GM21367 (cell line): ENCODE data around the gene SERPINE2.

ENCODE experiments used
- ATAC-seq: cut with Tn5 transposase; IDR thresholded peaks from one replicate; pipeline ENCODE4 v1.9.1; 2021; ENCODE audit not compliant: unreplicated experiment

The SERPINE2 gene

DNA sequence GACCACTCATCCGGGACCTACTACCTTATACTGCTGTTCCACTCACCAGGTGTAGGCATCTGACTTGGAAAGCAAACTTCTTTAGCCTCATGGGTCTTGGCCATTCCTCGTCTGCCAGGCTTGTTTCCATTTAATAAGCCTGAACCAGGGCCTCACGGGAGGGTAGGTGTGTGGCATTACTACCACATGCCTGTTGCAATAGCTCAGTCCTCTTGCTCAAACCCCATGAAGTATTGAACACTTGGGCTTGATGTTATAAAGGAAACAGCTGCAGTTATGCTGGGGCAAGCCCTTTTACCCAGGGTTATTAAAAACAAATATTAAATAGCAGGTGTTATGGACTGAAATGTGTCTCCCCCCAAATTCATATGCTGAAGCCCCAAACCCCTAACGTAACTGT, 60.6 kb downstream of the SERPINE2 start:
- ATAC-seq = no peak

DNA sequence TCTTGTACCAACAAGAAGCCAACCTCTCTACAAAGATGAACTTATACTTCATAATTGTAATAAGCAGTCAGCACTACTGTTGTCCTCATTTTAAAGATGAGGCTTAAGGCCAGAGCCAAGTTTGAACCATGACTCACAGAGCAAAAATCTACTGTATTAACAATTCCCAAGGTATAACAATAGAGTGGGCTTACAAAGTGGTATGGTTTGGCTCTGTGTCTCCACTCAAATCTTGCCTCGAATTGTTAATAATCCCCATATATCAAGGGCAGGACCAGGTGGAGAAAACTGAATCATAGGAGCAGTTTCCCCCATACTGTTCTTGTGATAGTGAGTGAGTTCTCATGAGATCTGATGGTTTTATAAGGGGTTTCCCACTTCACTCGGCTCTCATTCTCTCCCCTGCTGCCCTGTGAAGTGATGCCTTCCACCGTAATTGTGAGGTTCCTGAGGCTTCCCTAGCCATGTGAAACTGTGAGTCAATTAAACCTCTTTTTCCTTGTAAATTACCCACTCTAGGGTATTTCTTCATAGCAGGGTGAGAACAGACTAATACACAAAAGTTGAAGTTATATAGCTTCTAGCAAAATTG, 62.4 kb downstream of the SERPINE2 start:
- ATAC-seq = no peak

DNA sequence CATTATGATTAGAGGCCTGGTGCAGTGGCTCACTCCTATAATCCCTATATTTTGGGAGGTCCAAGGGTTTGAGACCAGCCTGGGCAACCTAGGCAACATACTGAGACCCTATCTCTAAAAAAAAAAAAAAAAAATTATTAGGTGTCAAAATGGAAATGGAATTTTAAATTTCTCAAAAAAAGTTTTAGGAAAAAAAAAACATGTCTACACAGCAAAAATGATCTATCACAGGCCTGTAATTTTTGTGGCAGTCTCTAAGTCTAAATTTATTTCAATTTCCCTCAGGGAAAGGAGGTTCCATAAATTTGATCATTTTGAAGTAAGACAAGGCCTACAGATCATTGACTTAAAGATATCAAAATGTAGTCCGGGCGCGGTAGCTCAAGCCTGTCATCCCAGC, 65.5 kb downstream of the SERPINE2 start:
- no peak for ATAC-seq

DNA sequence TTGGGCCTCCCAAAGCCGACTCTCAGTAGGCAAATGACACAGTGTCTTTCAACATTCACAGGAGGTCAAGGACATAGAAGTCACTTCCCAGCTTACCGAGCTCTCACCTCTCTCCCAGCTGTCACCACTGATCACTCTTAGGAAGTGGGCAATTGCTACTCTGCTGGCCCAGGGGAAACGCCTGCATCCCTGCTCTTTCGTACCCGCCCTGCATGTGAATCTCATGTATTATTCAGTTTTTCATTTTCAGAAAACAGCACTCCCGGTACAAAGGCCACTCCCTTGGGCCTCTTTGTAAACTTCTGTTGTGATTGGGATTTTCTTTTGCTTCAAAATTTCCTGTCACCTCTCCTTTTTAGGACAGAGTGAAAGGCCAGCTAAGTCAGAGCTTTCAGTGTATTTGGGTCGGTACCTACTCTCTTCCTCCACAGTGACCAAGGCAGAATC, 66.4 kb downstream of the SERPINE2 start:
- no peak for ATAC-seq

DNA sequence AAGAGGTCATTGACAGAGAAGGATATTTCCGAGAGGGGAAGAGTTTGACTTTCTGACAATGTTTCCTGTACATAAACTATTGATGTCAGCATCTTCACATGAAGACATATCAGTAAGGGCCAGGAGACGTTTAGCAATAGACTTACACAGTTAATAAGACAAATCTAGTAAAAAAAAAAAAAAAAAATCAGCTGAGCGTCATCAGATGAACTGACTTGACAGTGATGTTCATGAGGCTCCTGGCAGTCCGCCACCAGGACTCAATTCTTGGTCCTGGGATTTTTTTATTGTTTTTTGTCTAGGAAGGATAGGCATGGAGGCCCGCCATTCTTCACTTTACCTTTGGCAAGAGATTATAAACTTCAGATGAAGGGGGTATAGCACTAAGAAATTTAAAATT, 67.4 kb downstream of the SERPINE2 start:
- ATAC-seq = no peak

DNA sequence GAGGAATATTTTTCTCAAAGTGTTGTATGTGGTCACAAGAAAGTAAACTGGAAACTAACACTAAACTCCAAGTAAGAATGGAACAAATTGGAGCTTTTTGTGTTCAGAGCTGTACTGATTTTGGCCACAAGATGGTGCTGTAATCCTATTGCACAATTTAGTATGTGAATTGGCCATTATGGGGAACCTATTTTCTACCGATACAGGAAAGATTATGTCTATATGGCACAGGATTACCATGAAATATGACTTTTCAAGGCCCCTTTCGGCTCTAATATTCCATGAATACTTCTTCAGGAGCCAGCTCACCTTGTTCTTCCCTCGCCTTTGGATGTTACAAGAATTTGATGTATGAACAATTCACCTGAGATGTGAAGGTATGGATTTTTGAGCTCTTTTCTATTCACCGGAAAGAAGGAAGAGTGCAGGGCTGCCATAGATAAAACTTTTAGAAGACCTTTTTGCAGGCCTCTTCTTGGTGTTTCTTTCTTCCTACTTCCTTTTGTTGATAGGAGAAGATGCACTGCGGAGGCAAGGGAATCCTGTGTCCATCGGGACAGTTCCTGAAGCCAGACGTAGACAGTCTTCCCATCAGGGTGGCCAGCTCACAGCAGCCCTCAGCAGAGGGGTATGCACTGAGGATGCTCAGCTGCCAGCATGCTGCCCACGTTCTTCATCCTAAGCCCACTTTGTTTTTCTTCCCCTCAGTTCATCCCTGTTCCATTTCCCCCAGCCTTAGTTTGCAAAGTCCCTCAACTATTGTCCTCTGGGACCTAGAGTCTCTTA, 68.5 kb downstream of the SERPINE2 start:
- ATAC-seq = peak; percentile 78

DNA sequence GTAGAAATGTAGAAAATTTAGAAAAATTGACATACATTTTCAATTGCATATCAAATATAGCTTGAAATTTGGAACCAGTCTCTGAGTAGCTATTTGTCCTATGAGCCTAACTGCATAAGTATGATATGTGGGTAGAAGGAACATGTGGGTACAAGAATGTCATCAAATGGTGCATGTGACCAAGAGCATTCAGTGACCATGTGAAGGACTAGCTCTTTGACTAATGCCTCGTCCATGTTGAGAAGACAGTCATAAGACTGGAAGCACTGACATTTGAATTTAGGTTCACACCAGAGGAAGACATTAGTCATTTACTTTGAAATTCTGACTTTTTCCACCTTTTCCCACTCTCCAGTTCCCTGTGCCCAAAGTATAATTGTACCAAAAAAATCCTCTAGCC, 69.2 kb downstream of the SERPINE2 start:
- no peak for ATAC-seq

DNA sequence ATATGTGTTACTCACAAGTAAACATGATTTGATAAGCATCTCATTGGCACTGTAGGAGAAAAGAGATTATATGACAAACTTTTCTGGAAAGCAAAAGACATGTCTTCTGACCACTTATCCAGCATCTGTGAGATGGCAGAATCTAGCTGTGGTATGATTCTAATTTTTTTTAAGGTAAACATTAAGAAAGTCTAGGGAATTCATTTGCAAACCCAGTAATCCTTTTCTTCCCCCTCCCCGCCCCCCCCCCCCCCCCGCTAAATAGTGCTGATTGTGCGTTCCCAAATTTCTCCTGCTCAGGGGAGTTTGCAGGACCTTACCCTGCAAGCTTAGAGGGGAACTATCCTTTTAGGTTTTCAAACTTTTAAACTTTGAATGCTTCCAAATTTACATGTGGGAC, 69.8 kb downstream of the SERPINE2 start:
- ATAC-seq = no peak

DNA sequence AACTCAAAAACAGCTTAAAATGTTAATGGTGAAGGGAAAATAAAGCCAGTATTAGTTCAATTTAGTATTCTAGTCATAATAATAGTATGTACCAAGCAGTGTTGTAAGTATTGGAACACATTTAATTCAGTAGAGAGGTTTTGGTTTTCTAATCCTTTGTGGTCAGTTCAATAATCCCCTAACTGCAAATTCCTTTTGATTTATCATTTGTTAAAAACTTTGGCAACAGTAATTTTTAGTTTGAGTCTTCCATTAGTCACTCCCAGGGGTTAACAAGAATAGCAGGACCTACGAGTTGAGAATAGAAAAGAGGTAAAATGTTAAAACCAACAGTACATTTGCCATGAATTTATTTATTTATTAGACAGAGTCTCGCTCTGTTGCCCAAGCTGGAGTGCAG, 71.1 kb downstream of the SERPINE2 start:
- no peak for ATAC-seq

DNA sequence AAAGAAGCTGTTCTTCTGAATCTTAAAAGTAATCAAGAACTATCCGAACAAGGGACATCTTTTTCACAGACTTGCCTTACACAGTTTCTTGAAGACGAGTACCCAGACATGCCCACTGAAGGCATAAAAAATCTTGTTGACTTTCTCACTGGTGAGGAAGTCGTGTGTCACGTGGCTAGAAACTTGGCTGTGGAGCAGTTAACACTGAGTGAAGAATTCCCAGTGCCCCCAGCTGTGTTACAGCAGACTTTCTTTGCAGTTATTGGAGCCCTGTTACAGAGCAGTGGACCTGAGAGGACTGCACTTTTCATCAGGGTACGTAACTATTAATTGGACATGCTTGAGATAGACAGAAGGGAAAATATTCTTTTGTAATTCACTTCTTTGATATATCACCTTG, 79.4 kb downstream of the SERPINE2 start:
- ATAC-seq = no peak

DNA sequence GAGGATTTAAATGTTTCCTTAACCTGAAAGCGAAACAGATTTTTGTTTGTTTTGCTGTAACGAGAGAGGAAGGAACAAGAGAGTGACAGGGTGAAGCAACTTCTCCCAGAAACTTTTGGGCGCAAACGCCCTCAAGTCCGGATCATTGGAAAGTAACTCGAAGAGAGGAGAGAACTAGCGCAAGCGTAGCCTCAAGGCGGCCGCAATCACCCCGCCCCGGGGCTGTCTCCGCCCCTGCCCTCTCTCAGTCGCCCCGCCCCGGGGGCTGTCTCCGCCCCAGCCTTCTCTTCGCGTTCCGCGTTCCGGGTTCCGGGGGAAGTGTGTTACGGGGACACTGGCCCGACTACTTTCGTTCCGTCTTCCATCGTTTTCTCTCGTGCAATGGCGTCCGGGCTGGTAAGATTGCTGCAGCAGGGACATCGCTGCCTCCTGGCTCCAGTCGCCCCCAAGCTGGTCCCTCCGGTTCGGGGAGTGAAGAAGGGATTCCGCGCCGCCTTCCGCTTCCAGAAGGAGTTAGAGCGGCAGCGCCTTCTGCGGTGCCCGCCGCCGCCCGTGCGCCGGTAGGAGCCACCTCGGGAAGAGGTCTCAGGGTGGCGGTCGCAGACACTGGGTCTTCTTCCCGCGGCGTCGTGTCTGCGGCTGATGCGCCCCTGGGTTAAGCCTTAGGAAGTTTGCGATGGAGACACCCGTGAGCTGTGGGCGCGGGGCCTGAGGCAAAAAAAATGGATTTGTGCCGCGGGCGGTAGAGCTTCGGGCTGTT, 81.8 kb downstream of the SERPINE2 start, which contains the start of gene MRPL44:
MRPL44 (plus strand) TSS at position 372 of the 760 bp plus-strand sequence; CDS start at position 382, 10 bp downstream.
- peak; percentile 83 for ATAC-seq

DNA sequence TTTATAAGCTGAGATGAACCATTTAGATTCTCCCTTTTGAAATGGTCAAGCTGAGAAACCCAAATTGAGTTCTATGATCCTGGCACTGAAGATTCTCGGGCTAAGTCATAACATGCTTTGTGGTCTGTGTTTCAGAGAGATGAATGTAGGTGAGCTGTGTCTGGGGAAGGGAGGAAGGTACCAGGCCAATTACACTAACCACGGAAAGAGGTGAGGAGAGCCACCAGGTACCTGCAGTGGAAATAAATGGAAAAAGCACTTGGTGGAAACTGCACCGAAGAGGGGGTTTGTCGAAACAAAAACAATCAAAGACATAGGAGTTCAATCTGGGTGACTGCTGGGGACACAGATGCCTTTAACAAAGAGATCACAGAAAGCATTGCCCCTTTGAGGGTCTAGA, 82.8 kb downstream of the SERPINE2 start:
- peak; percentile 27 for ATAC-seq

DNA sequence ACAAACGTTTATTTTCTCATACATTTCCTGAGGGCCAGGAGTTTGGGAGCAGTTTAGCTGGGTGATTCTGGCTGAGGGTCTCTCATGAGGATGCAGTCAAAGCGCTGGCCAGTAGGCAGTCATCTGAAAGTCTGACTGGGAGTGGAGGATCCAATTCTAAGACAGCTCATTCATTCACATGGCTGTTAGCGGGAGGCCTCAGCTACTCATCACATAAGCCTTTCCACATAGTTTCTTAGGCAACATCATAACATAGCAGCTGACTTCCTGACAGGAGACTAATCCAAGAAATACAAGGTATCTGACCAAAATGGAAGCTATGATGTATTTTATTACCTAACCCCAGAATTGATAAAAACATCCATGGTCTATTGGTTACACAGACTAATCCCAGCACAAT, 84.7 kb downstream of the SERPINE2 start:
- ATAC-seq = no peak

DNA sequence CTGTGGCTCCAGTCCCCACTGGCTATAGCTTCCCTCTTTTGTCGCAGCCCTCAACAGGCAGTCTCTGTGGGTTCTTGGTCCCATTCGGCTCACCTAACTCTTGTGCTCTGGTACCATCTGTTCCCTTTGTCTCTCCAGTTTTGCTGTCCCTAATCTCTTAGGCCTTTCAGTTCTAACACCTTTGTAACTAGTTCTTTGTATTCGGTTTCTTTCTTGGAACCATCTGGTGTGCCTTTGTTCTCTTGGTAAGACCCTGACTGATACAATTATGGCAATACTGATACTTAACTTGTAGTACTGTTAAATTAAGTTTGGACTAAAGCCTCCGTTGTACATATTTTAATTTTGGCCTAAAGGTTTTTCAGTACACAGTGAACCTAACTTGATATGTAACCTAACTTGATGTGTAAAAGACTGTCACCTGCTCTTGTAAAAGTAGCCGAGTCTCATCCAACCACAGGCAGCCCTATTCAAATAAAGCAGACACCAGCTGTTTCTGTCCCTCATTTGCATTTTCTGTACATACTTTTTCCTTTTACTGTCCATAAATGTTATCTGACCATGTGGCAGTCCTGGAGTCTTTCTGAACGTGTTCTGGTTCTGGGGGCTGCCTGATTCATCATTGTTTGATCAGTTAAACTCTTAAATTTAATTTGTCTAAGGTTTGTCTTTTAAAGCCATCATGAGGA, 86.7 kb downstream of the SERPINE2 start:
- ATAC-seq = peak; percentile 53

DNA sequence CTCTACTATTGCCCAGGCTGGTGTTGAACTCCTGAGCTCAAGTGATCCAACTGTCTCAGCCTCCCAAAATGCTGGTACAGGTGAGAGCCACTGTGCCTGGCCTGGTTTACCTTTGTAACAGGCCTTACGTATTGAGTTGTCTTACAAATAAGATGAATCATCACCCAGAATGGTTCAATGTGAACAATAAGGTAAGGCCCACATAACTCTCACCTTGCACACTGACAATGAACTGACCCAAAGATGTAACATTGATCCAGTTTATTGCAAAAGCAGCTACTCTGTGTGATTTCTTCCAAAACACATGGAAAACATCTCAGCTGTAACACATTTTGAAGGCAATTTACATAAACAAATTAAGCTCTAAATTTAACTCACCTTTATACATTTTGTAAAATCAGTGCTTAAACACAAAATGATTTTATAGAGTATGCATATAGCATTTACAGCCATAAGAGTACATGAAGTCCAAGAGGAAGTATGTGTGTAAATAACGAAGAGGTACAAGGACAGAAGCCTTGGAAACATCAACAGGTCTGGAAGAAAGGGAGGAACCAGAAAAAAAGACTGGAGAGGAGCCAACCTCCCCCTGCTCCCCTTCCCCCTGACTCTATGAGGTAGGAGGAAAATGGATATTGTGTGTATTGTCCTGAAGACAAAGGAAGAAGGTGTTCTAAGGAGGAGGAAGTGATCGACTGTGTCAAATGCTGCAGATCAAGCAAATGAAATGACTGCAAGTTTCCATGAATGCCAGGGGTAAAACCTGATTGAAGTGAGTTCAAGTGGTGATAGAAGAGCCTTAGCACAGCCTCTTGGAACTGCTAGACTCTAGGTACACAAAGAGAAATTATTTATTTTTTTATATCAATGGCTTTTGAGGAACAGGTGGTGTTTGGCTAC, 88.4 kb downstream of the SERPINE2 start:
- no peak for ATAC-seq

DNA sequence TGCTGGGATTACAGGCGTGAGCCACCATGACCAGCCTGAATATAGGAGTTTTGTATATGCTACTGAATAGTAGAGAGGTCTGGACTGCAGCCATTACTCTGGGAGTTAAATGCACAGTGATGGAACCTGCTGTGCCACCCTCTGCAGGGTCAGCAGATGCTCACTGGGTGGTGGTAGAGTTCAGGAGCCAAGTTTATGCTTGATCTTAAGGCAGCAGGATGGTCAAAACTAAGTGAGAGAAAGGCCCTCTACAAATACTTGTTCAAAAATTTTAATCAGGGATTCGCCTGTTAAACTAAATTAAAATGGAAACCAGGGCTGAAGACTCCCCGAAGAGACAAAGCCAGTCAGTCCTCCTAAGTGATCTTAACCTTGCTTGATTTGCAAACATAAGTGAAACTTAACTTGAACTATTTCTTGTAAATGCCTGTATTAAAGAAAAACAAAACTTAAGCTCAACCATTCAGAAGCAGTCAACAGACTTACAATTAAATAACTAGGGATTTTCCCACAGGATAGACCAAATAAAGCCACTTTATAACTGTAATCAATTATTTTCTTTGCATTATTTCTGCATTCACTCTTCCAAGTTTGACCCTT, 89.7 kb downstream of the SERPINE2 start:
- no peak for ATAC-seq

DNA sequence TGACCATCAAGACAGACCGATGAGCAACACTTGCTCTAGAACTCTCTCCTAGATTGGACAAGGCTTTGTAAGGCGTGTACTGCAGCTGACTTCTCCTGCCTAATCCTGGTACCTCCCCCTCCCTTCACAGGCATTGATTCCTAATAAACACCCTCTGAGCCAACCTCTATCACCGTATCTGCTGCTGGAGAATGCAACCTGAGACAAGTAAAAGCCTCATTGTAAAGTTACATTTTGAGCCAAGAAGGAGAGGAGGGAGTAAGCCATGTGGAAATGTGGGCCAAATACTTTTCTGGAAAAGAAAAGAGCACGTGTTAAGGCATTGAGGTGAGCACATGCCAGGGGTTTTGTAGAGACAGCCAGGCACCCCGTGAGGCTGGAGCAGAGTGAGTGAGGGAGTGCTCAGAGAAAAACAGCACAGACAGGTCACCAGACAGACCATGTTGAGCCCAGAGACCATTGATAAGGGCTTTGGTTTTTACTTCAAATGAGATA, 91.3 kb downstream of the SERPINE2 start:
- ATAC-seq = no peak

DNA sequence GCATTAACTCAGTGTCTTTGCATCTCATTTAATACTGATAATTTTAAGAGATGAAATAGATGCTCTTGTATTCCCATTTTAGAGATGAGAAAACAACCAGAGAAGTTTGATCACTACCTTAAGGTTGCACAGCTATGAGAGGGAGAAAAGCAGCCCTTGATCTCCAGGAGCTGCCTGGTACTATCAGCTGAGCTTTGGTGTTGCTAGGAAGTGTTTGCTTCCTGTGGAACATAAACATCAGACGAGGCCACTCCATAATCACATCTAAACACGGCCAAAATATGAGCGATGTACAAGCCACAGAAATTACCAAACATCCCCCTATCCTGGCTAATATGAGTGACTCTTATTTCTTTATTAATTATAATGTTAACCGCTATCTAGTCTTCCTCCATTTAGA, 93.3 kb downstream of the SERPINE2 start:
- ATAC-seq = no peak

DNA sequence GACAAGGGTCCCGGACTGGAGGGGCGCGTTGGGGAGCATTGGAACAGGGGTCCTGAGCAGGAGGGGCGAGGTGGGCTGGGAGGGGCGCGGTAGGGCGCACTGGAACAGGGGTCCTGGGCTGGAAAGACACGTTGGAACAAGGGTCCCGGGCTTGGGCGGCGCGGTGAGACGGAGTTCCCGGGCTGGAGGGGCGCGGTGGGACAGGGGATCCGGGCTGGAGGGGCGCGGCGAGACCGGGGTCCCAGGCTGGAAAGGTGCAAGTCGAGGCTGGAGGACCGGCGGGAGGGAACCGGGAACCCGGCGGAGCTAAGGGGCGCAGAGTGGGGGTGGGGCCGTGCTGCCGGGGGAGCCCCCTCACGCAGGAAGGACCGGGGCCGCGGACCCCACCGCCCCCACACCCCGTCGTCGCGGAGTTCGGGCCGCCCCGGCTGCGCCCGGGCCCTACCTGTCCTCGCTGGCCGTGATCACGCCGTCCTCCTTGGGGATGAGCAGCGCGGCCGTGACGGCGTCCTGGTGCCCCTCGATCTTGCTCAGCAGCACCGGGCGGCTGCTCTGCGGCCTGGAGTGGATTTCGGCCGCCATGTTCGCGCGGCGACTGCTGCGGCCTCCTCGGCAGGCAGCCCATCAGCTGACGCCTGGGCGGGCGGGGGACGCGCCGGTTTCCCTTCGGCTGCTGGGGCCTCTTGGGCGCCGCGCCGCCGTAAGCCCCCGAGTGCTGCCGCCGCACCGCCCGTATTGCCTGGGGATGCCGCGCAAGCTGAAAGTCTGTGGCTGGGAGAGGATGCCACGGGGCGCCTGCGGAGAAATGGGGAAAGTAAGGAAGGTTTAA, 94.2 kb downstream of the SERPINE2 start, which contains the start of gene WDFY1:
WDFY1 (minus strand) TSS at position 633 of the 829 bp plus-strand sequence; CDS start at position 582, 51 bp downstream.
- ATAC-seq = peak; percentile 64
